WTC11 (cell line): Measurements from ENCODE around the gene AMN. TPM values are rescaled to one million over a fixed set of nuclear protein-coding genes. Genes with fewer than 3 reads are reported as not detected.

Experiments used
- ATAC-seq: fragments of 200-7000 bp; cut with Tn5 transposase; 2 replicates; pipeline ENCODE4 v1.10.0; 2021; ENCODE audit warnings: mild to moderate bottlenecking, moderate library complexity
- CTCF ChIA-PET: fragments of 300-600 bp; sonication (Branson Sonifier 250); formaldehyde crosslinking; loops from one replicate; lab custom pipeline; 2021; ENCODE audit warnings: antibody characterized with exemption; lab: Charles Lee
- POLR2A ChIA-PET: fragments of 350-600 bp; sonication (Branson Sonifier 250); formaldehyde crosslinking; loops from one replicate; lab custom pipeline; 2021; ENCODE audit warnings: antibody characterized with exemption; lab: Charles Lee
- DNase-seq: peaks from one replicate; pipeline ENCODE4 v3.0.0; 2021; ENCODE audit warnings: low spot score
- H3K27ac Mint-ChIP-seq: 2 replicates; pipeline ENCODE4 v1.8.0; 2021; ENCODE audit warnings: mixed read lengths
- H3K27me3 Mint-ChIP-seq: 2 replicates; pipeline ENCODE4 v1.8.0; 2021; ENCODE audit warnings: low read depth, mild to moderate bottlenecking, moderate library complexity, mixed read lengths
- H3K36me3 Mint-ChIP-seq: 2 replicates; pipeline ENCODE4 v1.8.0; 2021; ENCODE audit warnings: mixed read lengths
- H3K4me1 Mint-ChIP-seq: 2 replicates; pipeline ENCODE4 v1.8.0; 2022; ENCODE audit warnings: mixed read lengths
- H3K4me3 Mint-ChIP-seq: 2 replicates; pipeline ENCODE4 v1.8.0; 2021; ENCODE audit warnings: mild to moderate bottlenecking, moderate library complexity, mixed read lengths
- H3K9me3 Mint-ChIP-seq: 2 replicates; pipeline ENCODE4 v1.8.0; 2021; ENCODE audit warnings: mixed read lengths
- CBFB ChIP-seq: sonication (generic); formaldehyde crosslinking; IDR thresholded peaks from 2 replicates; pipeline ENCODE4 v1.8.1; 2022; ENCODE audit warnings: mild to moderate bottlenecking, low read depth, missing genetic modification reagents
- FOXK1 ChIP-seq: sonication (generic); formaldehyde crosslinking; IDR thresholded peaks from 2 replicates; pipeline ENCODE4 v1.8.0; 2022; ENCODE audit warnings: mild to moderate bottlenecking, moderate library complexity, missing genetic modification reagents
- GRHL2 ChIP-seq: fragments of 250-450 bp; sonication (Bioruptor Pico); IDR thresholded peaks from 2 replicates; pipeline ENCODE4 v1.8.0; 2022; ENCODE audit warnings: mild to moderate bottlenecking, moderate library complexity; ENCODE audit not compliant: insufficient replicate concordance, severe bottlenecking
- JAZF1 ChIP-seq: fragments of 250-450 bp; sonication (Bioruptor Pico); IDR thresholded peaks from 2 replicates; pipeline ENCODE4 v1.9.0; 2021; ENCODE audit warnings: moderate library complexity, mild to moderate bottlenecking, inconsistent platforms
- MXD4 ChIP-seq: fragments of 250-450 bp; sonication (Bioruptor Pico); IDR thresholded peaks from 2 replicates; pipeline ENCODE4 v1.8.0; 2021; ENCODE audit warnings: mild to moderate bottlenecking, moderate library complexity, borderline replicate concordance
- NR1H2 ChIP-seq: sonication (generic); formaldehyde crosslinking; IDR thresholded peaks from 2 replicates; pipeline ENCODE4 v1.9.0; 2021; ENCODE audit warnings: mild to moderate bottlenecking, moderate library complexity, missing genetic modification reagents
- OVOL2 ChIP-seq: fragments of 250-450 bp; sonication (Bioruptor Pico); IDR thresholded peaks from 2 replicates; pipeline ENCODE4 v1.9.0; 2021; ENCODE audit warnings: mild to moderate bottlenecking, borderline replicate concordance
- PRRX2 ChIP-seq: fragments of 250-450 bp; sonication (Bioruptor Pico); IDR thresholded peaks from 2 replicates; pipeline ENCODE4 v1.8.0; 2021; ENCODE audit warnings: mild to moderate bottlenecking
- RORB ChIP-seq: fragments of 250-450 bp; sonication (Bioruptor Pico); IDR thresholded peaks from 2 replicates; pipeline ENCODE4 v1.9.0; 2021; ENCODE audit warnings: mild to moderate bottlenecking
- TEAD1 ChIP-seq: sonication (generic); formaldehyde crosslinking; IDR thresholded peaks from 2 replicates; pipeline ENCODE4 v1.8.0; 2022; ENCODE audit warnings: mild to moderate bottlenecking, missing genetic modification reagents
- TP53 ChIP-seq: sonication (generic); formaldehyde crosslinking; IDR thresholded peaks from 2 replicates; pipeline ENCODE4 v1.8.1; 2023; ENCODE audit warnings: mild to moderate bottlenecking, missing genetic modification reagents
- USF2 ChIP-seq: sonication (generic); formaldehyde crosslinking; IDR thresholded peaks from 2 replicates; pipeline ENCODE4 v1.8.1; 2023; ENCODE audit warnings: mild to moderate bottlenecking, missing genetic modification reagents, moderate library complexity
- ZNF232 ChIP-seq: sonication (generic); formaldehyde crosslinking; IDR thresholded peaks from 2 replicates; pipeline ENCODE4 v1.8.0; 2022; ENCODE audit warnings: mild to moderate bottlenecking, missing genetic modification reagents
- ZNF512 ChIP-seq: sonication (generic); formaldehyde crosslinking; IDR thresholded peaks from 2 replicates; pipeline ENCODE4 v1.8.1; 2022; ENCODE audit warnings: missing genetic modification reagents, borderline replicate concordance
- ZSCAN18 ChIP-seq: fragments of 250-450 bp; sonication (Bioruptor Pico); IDR thresholded peaks from 2 replicates; pipeline ENCODE4 v2.1.2; 2022; ENCODE audit warnings: mild to moderate bottlenecking, moderate library complexity
- total RNA-seq: library from RNA; stranded (reverse); gene quantifications from 3 replicates; pipeline ENCODE4 v1.2.3, GENCODE V29; 2021
- TF ChIP-seq, protein P1 (sequence below): fragments of 250-450 bp; sonication (Bioruptor Pico); conservative IDR thresholded peaks from 2 replicates; pipeline ENCODE4 v1.9.0; 2021; ENCODE audit warnings: mild to moderate bottlenecking
- TF ChIP-seq, protein P2 (sequence below): sonication (generic); formaldehyde crosslinking; IDR thresholded peaks from 2 replicates; pipeline ENCODE4 v1.8.0; 2023; ENCODE audit warnings: mild to moderate bottlenecking, missing genetic modification reagents
- TF ChIP-seq, protein P3 (sequence below): sonication (generic); formaldehyde crosslinking; IDR thresholded peaks from 2 replicates; pipeline ENCODE4 v1.8.1; 2023; ENCODE audit warnings: mild to moderate bottlenecking, missing genetic modification reagents

AMN gene
- total RNA-seq, 1 experiment from 2014 or later = 2.8 TPM

GRCh38 chr14:102965971-102966655 is 43.6 kb downstream of the AMN start:
- TF ChIP-seq ZNF232 (CRISPR knock-in tag) = no peak
- TF ChIP-seq, protein P1, sequence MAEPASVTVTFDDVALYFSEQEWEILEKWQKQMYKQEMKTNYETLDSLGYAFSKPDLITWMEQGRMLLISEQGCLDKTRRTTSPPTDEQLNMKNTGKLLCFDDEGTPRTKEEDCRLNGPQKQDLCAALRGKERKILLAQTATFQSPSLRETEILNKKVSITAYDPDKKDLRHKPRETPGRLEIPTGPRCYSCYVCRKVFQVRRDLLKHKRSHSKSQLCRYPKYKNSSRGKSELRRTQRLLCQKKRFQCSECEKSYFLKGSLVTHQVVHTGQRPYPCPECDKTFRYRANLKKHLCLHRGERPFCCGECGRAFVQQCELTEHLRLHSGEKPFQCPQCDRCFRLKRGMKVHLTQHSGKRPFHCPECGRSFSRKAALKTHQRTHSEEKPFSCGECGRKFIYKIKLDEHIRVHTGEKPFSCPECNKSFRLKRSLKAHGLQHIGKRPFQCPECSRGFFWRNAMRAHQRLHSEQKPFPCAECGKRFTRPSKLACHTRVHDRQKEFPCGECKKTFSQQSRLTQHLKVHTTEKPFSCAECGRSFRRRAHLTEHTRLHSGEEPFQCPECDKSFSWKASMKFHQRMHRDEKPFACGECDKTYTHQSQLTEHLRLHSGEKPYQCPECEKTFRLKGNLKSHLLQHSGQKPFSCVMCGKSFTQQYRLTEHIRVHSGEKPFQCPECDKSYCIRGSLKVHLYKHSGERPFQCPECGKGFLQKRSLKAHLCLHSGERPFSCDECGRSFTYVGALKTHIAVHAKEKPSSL (CRISPR knock-in tag) = no peak
- TF ChIP-seq PRRX2 = no peak
- TF ChIP-seq JAZF1 (CRISPR knock-in tag) = no peak
- no peak for TF ChIP-seq ZSCAN18 (CRISPR knock-in tag)
- no peak for TF ChIP-seq GRHL2 (CRISPR knock-in tag)
- TF ChIP-seq CBFB (CRISPR knock-in tag) = no peak
- no peak for TF ChIP-seq FOXK1 (CRISPR knock-in tag)
- TF ChIP-seq OVOL2 (CRISPR knock-in tag) = no peak
- TF ChIP-seq, protein P2, sequence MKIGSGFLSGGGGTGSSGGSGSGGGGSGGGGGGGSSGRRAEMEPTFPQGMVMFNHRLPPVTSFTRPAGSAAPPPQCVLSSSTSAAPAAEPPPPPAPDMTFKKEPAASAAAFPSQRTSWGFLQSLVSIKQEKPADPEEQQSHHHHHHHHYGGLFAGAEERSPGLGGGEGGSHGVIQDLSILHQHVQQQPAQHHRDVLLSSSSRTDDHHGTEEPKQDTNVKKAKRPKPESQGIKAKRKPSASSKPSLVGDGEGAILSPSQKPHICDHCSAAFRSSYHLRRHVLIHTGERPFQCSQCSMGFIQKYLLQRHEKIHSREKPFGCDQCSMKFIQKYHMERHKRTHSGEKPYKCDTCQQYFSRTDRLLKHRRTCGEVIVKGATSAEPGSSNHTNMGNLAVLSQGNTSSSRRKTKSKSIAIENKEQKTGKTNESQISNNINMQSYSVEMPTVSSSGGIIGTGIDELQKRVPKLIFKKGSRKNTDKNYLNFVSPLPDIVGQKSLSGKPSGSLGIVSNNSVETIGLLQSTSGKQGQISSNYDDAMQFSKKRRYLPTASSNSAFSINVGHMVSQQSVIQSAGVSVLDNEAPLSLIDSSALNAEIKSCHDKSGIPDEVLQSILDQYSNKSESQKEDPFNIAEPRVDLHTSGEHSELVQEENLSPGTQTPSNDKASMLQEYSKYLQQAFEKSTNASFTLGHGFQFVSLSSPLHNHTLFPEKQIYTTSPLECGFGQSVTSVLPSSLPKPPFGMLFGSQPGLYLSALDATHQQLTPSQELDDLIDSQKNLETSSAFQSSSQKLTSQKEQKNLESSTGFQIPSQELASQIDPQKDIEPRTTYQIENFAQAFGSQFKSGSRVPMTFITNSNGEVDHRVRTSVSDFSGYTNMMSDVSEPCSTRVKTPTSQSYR = no peak
- TF ChIP-seq ZNF512 (CRISPR knock-in tag) = no peak
- no peak for TF ChIP-seq TEAD1 (CRISPR knock-in tag)
- ChIA-PET POLR2A (no interaction called here), CTCF (interaction anchor here (1.6 kb wide), 1 partner anchor 10 kb away, joined by 7 read pairs; no protein-coding TSS in a partner anchor)
- no peak for ATAC-seq
- Mint-ChIP-seq H3K9me3 (no peaks in the 10 kb centered on the region), H3K36me3 (peaks cover 74% of the 10 kb centered on the region), H3K4me3 (no peak overlapping the region), H3K27me3 (no peaks in the 10 kb centered on the region), H3K27ac (no peak overlapping the region), H3K4me1 (no peaks in the 10 kb centered on the region)
- no peak for DNase-seq

DNA sequence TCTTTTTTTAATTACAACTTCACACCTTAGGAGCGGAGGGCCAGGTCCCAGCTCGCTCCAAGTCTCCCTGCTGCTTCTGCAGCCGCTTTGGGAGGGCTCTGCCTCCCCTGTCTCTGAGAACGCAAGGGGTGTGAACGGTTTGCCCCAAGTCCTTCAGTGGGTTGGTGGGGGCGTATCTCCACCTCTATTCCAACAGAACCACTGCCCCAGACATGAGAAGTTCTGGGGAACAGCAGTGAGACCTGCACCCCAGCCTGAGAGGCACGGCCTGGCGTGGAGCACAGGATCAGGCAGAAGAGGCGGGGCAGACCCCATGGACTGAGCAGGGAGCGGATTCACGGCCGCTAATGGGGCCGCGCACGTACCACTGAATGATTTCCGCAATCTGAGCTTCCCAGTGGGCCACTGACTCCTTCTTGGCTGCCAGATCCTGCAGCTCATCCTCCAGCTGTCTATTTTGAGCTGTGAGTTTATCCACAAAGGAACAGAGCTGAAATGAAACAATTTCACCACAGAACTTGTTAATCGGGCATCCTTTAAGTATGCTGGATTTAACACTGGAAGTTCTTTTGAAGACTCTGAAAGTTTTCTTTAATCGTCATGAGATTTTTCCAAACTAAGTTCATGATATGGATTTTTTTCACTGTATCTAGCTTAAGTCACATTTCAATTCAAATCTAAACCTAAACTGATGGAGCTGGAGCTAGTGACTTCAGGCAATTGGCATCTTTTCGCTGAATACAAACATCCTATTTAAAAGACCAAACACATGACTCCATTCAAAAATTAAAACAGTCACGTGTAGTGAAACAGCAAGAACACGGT is 44.4 kb downstream of the AMN start:
- CTCF ChIA-PET = interaction anchor here (1.6 kb wide), 1 partner anchor 9 kb away, joined by 7 read pairs; no protein-coding TSS in a partner anchor
- Mint-ChIP-seq H3K4me1 (no peaks in the 10 kb centered on the region), H3K27ac (no peak overlapping the region), H3K36me3 (peaks cover 77% of the 10 kb centered on the region), H3K9me3 (no peaks in the 10 kb centered on the region), H3K27me3 (no peaks in the 10 kb centered on the region), H3K4me3 (no peak overlapping the region)
- POLR2A ChIA-PET = no interaction called here
- DNase-seq (no peak), ATAC-seq (no peak)
- TF ChIP-seq, protein P1 (CRISPR knock-in tag) = no peak
- TF ChIP-seq TP53 (CRISPR knock-in tag) = no peak
- no peak for TF ChIP-seq RORB (CRISPR knock-in tag)
- no peak for TF ChIP-seq USF2 (CRISPR knock-in tag)
- TF ChIP-seq, protein P3, sequence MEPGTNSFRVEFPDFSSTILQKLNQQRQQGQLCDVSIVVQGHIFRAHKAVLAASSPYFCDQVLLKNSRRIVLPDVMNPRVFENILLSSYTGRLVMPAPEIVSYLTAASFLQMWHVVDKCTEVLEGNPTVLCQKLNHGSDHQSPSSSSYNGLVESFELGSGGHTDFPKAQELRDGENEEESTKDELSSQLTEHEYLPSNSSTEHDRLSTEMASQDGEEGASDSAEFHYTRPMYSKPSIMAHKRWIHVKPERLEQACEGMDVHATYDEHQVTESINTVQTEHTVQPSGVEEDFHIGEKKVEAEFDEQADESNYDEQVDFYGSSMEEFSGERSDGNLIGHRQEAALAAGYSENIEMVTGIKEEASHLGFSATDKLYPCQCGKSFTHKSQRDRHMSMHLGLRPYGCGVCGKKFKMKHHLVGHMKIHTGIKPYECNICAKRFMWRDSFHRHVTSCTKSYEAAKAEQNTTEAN = no peak
- TF ChIP-seq NR1H2 (CRISPR knock-in tag) = no peak
- TF ChIP-seq MXD4 (CRISPR knock-in tag) = no peak
- TF ChIP-seq ZSCAN18 (CRISPR knock-in tag) = no peak
